Ishikawa (cell line): ENCODE measurements around the gene SLC41A1.
A peak's percentile ranks its signal among the peaks of the same experiment; 100 is the strongest.

Experiments
- CEBPB ChIP-seq: IDR thresholded peaks from 2 replicates; pipeline ENCODE4 v1.6.1; 2012
- CREB1 ChIP-seq: IDR thresholded peaks from 2 replicates; pipeline ENCODE4 v1.6.1; 2012; ENCODE audit warnings: low read depth
- EGR1 ChIP-seq: IDR thresholded peaks from 2 replicates; pipeline ENCODE4 v1.6.1; 2012
- EP300 ChIP-seq: IDR thresholded peaks from 2 replicates; pipeline ENCODE4 v1.6.1; 2012; ENCODE audit warnings: borderline replicate concordance
- FOXM1 ChIP-seq: IDR thresholded peaks from 2 replicates; pipeline ENCODE4 v1.6.1; 2012; ENCODE audit warnings: low read depth, borderline replicate concordance
- NFIC ChIP-seq: IDR thresholded peaks from 2 replicates; pipeline ENCODE4 v1.6.1; 2012
- RAD21 ChIP-seq: IDR thresholded peaks from 2 replicates; pipeline ENCODE4 v1.6.1; 2012; ENCODE audit warnings: low read depth
- TAF1 ChIP-seq: IDR thresholded peaks from 2 replicates; pipeline ENCODE4 v1.6.1; 2012; ENCODE audit warnings: low read depth, mild to moderate bottlenecking
- TCF12 ChIP-seq: IDR thresholded peaks from 2 replicates; pipeline ENCODE4 v1.6.1; 2012; ENCODE audit warnings: low read depth
- TEAD4 ChIP-seq: IDR thresholded peaks from 2 replicates; pipeline ENCODE4 v1.6.1; 2012
- YY1 ChIP-seq: IDR thresholded peaks from 2 replicates; pipeline ENCODE4 v1.6.1; 2012; ENCODE audit warnings: low read depth
- ZBTB7A ChIP-seq: IDR thresholded peaks from 2 replicates; pipeline ENCODE4 v1.6.1; 2012; ENCODE audit warnings: low read depth
- TF ChIP-seq, protein P1 (sequence below): IDR thresholded peaks from 2 replicates; pipeline ENCODE4 v1.6.1; 2012
- TF ChIP-seq, protein P2 (sequence below): IDR thresholded peaks from 2 replicates; pipeline ENCODE4 v1.6.1; 2012; ENCODE audit warnings: low read depth, mild to moderate bottlenecking
- TF ChIP-seq, protein P3 (sequence below): IDR thresholded peaks from 2 replicates; pipeline ENCODE4 v1.6.1; 2012

Gene SLC41A1

GRCh38 chr1:205797168-205797567, 15.8 kb downstream of the SLC41A1 start:
- TF ChIP-seq CEBPB (no peak), CREB1 (no peak), EGR1 (no peak), YY1 (no peak), RAD21 (no peak), NFIC (no peak), TCF12 (no peak), EP300 (no peak), TAF1 (no peak), FOXM1 (no peak), TEAD4 (no peak), ZBTB7A (no peak)
- TF ChIP-seq, protein P1, sequence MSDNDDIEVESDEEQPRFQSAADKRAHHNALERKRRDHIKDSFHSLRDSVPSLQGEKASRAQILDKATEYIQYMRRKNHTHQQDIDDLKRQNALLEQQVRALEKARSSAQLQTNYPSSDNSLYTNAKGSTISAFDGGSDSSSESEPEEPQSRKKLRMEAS = no peak
- TF ChIP-seq, protein P2, sequence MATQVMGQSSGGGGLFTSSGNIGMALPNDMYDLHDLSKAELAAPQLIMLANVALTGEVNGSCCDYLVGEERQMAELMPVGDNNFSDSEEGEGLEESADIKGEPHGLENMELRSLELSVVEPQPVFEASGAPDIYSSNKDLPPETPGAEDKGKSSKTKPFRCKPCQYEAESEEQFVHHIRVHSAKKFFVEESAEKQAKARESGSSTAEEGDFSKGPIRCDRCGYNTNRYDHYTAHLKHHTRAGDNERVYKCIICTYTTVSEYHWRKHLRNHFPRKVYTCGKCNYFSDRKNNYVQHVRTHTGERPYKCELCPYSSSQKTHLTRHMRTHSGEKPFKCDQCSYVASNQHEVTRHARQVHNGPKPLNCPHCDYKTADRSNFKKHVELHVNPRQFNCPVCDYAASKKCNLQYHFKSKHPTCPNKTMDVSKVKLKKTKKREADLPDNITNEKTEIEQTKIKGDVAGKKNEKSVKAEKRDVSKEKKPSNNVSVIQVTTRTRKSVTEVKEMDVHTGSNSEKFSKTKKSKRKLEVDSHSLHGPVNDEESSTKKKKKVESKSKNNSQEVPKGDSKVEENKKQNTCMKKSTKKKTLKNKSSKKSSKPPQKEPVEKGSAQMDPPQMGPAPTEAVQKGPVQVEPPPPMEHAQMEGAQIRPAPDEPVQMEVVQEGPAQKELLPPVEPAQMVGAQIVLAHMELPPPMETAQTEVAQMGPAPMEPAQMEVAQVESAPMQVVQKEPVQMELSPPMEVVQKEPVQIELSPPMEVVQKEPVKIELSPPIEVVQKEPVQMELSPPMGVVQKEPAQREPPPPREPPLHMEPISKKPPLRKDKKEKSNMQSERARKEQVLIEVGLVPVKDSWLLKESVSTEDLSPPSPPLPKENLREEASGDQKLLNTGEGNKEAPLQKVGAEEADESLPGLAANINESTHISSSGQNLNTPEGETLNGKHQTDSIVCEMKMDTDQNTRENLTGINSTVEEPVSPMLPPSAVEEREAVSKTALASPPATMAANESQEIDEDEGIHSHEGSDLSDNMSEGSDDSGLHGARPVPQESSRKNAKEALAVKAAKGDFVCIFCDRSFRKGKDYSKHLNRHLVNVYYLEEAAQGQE = no peak
- TF ChIP-seq, protein P3, sequence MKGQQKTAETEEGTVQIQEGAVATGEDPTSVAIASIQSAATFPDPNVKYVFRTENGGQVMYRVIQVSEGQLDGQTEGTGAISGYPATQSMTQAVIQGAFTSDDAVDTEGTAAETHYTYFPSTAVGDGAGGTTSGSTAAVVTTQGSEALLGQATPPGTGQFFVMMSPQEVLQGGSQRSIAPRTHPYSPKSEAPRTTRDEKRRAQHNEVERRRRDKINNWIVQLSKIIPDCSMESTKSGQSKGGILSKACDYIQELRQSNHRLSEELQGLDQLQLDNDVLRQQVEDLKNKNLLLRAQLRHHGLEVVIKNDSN = no peak

GRCh38 chr1:205794011-205794730, 18.8 kb downstream of the SLC41A1 start:
- TF ChIP-seq RAD21 (no peak), TEAD4 (no peak), EP300 (no peak)
- TF ChIP-seq, protein P1 = no peak

DNA sequence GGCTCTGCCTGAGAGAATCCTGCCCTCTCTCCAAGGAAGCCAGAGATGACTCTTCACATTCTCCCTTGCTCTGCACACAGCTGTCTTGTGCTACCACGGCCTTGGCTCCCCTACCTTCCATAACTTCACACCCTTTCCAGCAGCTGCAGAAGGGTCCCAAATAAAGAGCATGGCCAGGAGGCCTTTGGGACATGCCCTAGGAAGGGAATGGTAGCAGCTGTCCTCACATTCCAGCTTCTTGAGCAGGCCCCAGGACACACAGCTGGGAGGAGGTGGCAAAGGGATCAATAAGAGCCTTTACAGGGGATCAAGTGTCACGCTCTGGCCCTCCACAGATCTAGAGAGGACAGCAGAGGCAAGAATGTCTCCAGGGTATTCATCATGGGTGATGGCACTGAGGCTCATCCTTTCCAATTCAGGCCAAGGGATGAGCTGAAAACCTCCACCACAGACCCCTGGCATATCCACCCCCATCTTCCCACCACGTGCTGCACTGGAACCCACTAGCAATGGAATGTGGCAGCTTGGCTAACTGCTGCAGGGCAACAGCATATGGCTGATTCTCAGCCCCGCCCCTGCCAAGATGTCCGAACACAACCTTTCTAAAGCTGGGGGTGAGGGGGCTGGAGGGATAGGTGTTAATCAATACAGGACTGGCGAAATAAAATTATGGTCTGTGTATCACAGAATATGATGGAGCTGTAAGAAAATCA, 19.9 kb downstream of the SLC41A1 start:
- TF ChIP-seq FOXM1 = no peak
- TF ChIP-seq NFIC = no peak
- TF ChIP-seq EGR1 = no peak
- TF ChIP-seq CREB1 = no peak
- TF ChIP-seq RAD21 = no peak

DNA sequence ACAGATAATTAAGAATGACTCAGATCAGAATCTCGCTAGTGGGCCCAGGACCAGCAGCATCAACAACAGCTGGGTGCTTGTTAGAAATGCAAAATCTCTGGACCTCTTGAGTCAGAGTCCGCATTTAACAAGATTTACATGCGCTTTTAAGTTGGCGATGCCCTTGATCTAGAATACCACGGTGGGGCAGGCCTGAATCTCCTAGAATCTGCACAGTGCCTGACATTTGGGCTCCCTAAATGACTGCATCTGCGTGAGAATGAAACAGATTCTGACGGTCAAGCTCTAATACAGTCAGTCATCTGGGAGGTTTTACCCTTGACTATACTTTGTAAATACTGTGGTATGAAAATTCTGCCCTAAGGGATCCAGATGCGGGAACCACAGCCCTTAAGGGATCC, 20.5 kb downstream of the SLC41A1 start:
- TF ChIP-seq EGR1 (no peak), FOXM1 (no peak), TEAD4 (no peak), CREB1 (no peak), CEBPB (no peak), TAF1 (no peak), YY1 (no peak), TCF12 (no peak), NFIC (no peak), ZBTB7A (no peak), RAD21 (no peak), EP300 (no peak)
- TF ChIP-seq, protein P1 = no peak
- TF ChIP-seq, protein P2 = no peak
- TF ChIP-seq, protein P3 = no peak

GRCh38 chr1:205791568-205792180, 21.3 kb downstream of the SLC41A1 start:
- TF ChIP-seq TCF12 = no peak
- TF ChIP-seq RAD21 = peak; percentile 90
- TF ChIP-seq TAF1 = no peak
- TF ChIP-seq NFIC = no peak
- TF ChIP-seq CREB1 = no peak
- TF ChIP-seq ZBTB7A = no peak
